ENCODE data around the gene ZNF778.

ZNF778 gene

DNA sequence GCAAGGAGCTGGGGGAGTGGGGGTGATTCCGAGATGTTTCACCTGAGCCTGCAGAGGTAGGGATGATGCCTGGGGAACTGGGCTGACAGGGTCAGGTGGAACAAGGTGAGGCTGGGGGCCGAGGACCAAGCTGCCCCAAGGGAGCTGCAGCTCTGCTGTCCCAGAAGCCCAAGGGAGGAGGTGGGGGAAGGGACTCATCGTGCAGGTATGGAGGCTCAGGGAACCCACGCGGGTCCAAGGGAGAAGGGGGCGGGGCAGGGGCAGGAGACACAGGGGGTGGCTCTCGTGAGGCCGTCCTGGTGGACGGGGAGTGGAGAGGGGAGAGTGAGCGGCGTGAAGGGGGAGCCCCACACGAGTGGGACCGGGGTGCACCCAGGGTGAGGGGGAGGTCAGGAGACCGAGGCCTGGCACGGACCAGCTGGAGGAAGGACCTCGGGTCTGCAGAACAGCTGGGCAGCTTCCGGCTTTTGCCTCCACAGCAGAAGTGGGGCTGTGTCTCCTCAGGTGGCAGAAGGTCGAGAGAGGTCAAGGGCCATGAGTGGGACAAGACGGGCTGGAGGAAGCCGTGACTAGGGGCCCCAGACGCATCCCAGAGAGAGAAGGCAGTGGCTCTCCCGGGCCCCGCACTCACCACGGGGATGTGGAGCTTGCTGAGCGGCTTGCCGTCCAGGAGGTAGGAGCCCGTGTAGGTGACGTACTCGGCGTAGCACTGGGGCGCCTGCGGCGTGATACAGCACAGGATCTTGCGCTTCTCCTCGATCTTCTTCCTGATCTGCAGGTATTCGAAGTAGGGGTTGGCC, 61.1 kb downstream of the ZNF778 start:
- CTCF ChIA-PET, result interaction anchor here (0.9 kb wide), 1 partner anchor 10 kb away, joined by 4 read pairs; no protein-coding TSS in a partner anchor

DNA sequence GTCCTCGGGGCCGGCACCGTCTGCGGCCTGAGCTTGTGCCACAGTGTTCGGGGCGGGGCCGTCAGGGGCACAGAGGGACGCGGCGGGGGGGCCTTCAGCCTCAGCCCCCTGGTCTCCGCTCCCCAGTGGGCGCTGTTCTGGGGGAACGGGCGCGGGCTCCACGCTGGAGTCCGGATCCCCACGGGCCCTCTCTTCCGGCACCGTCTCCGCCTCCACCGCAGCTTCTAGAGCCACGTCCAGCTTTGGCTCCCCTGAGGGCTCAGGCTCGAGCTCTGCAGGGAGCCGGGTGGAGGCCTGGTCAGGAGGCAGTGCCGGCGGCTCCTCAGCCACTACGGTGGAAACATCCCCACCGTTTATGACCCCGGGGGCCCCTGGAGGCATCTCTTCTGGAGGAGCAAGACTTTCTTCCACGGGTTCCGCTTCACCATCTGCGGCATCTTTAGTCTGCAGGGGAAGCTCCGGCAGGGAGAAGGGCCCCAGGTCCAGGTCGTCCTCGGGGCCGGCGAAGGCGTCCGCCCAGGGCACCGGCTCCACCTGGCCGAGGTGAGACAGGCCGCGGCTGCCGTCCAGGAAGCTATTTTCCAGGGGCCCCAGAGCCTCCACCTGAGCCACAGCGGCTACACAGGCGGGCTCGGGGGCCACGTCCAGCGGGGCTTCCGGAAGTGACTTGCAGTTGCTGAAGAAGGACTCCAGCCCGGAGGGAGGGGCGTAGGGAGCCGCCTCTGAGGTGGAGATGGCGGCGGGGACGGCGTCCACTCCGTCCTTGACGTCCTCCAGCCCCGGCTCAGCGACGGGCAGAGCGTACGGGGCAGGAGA, 62.4 kb downstream of the ZNF778 start:
- POLR2A ChIA-PET, result no interaction called here
- CTCF ChIA-PET, result interaction anchor here (0.7 to 1.3 kb wide), 1 partner anchor 9 kb away, joined by 3 to 5 read pairs; no protein-coding TSS in a partner anchor
- DNase-seq (ENCODE audit: extremely low spot score), result no peak
- TF ChIP-seq, protein P1, sequence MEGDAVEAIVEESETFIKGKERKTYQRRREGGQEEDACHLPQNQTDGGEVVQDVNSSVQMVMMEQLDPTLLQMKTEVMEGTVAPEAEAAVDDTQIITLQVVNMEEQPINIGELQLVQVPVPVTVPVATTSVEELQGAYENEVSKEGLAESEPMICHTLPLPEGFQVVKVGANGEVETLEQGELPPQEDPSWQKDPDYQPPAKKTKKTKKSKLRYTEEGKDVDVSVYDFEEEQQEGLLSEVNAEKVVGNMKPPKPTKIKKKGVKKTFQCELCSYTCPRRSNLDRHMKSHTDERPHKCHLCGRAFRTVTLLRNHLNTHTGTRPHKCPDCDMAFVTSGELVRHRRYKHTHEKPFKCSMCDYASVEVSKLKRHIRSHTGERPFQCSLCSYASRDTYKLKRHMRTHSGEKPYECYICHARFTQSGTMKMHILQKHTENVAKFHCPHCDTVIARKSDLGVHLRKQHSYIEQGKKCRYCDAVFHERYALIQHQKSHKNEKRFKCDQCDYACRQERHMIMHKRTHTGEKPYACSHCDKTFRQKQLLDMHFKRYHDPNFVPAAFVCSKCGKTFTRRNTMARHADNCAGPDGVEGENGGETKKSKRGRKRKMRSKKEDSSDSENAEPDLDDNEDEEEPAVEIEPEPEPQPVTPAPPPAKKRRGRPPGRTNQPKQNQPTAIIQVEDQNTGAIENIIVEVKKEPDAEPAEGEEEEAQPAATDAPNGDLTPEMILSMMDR (IDR thresholded peaks at IDR 0.05; ENCODE audit: control extremely low read depth, extremely low read depth, low read depth, missing control alignments), result no peak

More for the DNA sequence above, 61.1 kb downstream of the ZNF778 start:
- no peak for DNase-seq (ENCODE audit: extremely low spot score)
- TF ChIP-seq, protein P1 (IDR thresholded peaks at IDR 0.05; ENCODE audit: control extremely low read depth, extremely low read depth, low read depth, missing control alignments), result no peak
- POLR2A ChIA-PET, result no interaction called here

DNA sequence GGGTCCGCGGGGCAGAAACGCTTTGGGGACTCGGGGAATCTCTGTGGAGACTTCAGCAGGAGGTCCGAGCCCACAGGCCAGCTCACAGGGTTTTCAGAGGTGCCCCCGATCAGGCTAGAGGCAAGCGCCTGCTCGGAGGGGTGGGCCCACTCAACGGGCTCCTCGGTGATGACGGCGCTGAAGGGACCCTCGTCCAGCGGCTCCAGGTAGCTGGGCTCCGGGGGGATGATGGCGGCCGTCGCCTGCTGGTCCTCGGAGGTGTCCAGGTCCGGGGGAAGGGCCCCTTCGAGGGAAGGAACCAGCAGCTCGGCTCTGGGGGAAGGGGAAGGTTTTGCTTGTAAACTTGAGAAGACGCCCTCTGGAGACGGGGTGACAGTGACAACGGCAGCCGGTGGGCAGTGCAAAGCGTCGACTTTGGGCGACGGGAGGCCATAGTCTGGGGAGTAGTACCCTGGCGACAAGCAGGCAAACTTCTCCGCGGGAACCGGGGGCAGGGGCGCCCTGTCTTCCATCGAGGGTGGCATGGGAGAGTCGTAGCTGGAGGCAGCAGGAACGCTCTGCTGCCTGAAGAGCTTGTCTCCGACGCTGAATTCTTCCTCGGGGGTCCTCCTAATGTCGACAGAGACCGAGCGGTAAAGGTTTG, 63.2 kb downstream of the ZNF778 start:
- DNase-seq (ENCODE audit: extremely low spot score), result no peak
- ChIA-PET POLR2A (no interaction called here), CTCF (interaction anchor here (1.3 kb wide), 1 partner anchor 8 kb away, joined by 5 read pairs; no protein-coding TSS in a partner anchor)
- TF ChIP-seq, protein P1 (IDR thresholded peaks at IDR 0.05; ENCODE audit: control extremely low read depth, extremely low read depth, low read depth, missing control alignments), result no peak

DNA sequence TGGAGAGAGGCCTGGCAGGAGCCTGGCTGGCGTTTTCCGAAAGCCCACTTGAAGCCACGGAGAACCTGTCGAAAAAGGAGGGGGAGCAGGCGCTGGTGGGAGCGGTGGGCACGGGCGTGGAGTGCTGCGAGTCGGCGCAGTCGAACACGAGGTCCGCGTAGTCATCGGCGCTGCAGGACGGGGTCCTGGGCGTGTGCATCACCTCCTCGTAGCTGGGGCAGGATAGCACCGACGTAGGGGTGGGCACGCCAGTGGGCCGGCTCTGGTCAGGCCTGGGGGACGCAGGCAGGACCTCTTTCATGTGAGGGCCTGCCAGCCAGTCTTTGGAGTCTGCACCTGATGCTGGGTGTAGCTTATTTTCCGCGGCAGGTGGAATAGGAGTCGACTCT, 63.7 kb downstream of the ZNF778 start:
- ChIA-PET POLR2A (no interaction called here), CTCF (interaction anchor here (1.3 to 1.4 kb wide), 2 partner anchors 8 to 15 kb away, joined by 4 to 5 read pairs; no protein-coding TSS in a partner anchor)
- TF ChIP-seq, protein P1 (IDR thresholded peaks at IDR 0.05; ENCODE audit: control extremely low read depth, extremely low read depth, low read depth, missing control alignments), result no peak
- no peak for DNase-seq (ENCODE audit: extremely low spot score)

DNA sequence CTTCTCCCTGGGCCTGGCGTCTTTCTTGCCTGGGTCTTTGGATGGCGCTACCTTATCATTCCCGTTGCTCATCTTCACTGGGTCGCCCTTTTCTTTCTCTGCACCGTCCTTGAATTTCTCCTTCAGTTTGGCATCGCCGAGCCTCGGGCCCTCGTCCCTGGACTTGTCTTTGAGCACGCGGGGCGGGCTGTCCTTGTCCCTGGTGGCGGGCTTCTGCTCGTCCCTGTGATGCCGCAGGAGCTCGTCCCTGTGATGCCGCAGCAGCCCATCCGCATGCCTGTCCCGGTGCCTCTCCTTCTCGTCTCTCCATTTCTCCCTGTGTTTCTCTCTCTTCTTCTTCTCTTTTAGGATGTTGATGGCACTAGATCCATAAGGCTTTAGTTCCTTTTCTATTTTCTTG, 64.3 kb downstream of the ZNF778 start:
- POLR2A ChIA-PET, result no interaction called here
- no peak for DNase-seq (ENCODE audit: extremely low spot score)
- TF ChIP-seq, protein P1 (IDR thresholded peaks at IDR 0.05; ENCODE audit: control extremely low read depth, extremely low read depth, low read depth, missing control alignments), result no peak
- CTCF ChIA-PET, result interaction anchor here (1.4 to 1.6 kb wide), 2 partner anchors 12 to 15 kb away, joined by 3 to 4 read pairs; no protein-coding TSS in a partner anchor

DNA sequence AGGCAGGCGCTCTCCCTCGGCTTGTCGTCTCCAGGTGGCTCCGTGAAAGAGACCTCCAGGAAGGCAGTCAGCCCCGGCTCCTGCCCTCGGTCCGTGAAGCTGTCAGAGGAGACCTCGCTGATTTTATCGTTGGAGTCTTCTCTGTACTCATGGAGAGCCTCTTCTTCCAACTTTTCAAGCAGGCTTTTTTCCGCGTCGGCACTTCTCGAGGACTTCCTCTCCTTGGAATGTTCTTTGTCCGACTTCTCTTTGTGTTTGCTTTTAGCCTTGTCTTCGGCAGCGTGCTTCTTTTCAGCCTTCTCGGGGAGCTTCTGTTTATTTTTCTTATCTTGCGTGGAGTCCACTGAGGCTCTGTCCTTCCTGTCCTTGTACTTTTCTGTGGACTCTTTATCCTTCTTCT, 65.0 kb downstream of the ZNF778 start:
- POLR2A ChIA-PET, result no interaction called here
- no peak for DNase-seq (ENCODE audit: extremely low spot score)
- CTCF ChIA-PET, result interaction anchor here (1.4 to 1.6 kb wide), 2 partner anchors 11 to 16 kb away, joined by 3 to 4 read pairs; no protein-coding TSS in a partner anchor
- TF ChIP-seq, protein P1 (IDR thresholded peaks at IDR 0.05; ENCODE audit: control extremely low read depth, extremely low read depth, low read depth, missing control alignments), result no peak

Measured in GM10248 (cell line).